HG03520 (cell line): ENCODE measurements around the gene PKLR.
"Not testable (repeated sequence)": the region's sequence is repeated elsewhere in the genome, so short reads cannot be mapped to it uniquely, and the experiment has no call there.

Experiments used
- ATAC-seq: cut with Tn5 transposase; IDR thresholded peaks from one replicate; pipeline ENCODE4 v1.9.1; 2021; ENCODE audit warnings: mild to moderate bottlenecking, moderate library complexity; ENCODE audit not compliant: unreplicated experiment

PKLR gene

GRCh38 chr1:155301342-155301841, at the start of gene PKLR:
Gene PKLR (minus strand): TSS chr1:155301438. CDS start chr1:155301395, 43 bp downstream.
- ATAC-seq = no peak

GRCh38 chr1:155342842-155343241, 41.6 kb upstream of the PKLR start:
- ATAC-seq = no peak

GRCh38 chr1:155339515-155340097, 38.4 kb upstream of the PKLR start:
- no peak for ATAC-seq

- no peak for ATAC-seq
These were observed 33.7 kb upstream of the PKLR start for GRCh38 chr1:155334962-155335361.

- ATAC-seq = no peak
These were observed 28.9 kb upstream of the PKLR start for GRCh38 chr1:155329980-155330598.

- not testable (repeated sequence) for ATAC-seq
These were observed 27.6 kb upstream of the PKLR start for GRCh38 chr1:155328856-155329255.

GRCh38 chr1:155327981-155328380, 26.7 kb upstream of the PKLR start:
- no peak for ATAC-seq

- ATAC-seq = no peak
These were observed 25.4 kb upstream of the PKLR start for GRCh38 chr1:155326631-155327037.

GRCh38 chr1:155326020-155326526, 24.8 kb upstream of the PKLR start:
- ATAC-seq = no peak

GRCh38 chr1:155325603-155325893, 24.3 kb upstream of the PKLR start:
- ATAC-seq = no peak

GRCh38 chr1:155324717-155325602, 23.7 kb upstream of the PKLR start:
- ATAC-seq = no peak

GRCh38 chr1:155324037-155324716, 22.9 kb upstream of the PKLR start:
- peak; percentile 39 for ATAC-seq

- peak; percentile 27 for ATAC-seq
These were observed 22.4 kb upstream of the PKLR start for GRCh38 chr1:155323729-155324036.

- peak; percentile 41 for ATAC-seq
These were observed 21.9 kb upstream of the PKLR start for GRCh38 chr1:155322953-155323728.

GRCh38 chr1:155322571-155322952, 21.3 kb upstream of the PKLR start:
- ATAC-seq = no peak

GRCh38 chr1:155321639-155322503, 20.6 kb upstream of the PKLR start:
- ATAC-seq = no peak

GRCh38 chr1:155320661-155321617, 19.7 kb upstream of the PKLR start, which contains the start of gene RUSC1:
Gene RUSC1 (plus strand): TSS chr1:155320894. CDS start chr1:155321774, 880 bp downstream.
- ATAC-seq = no peak

- ATAC-seq = no peak
These were observed 19.0 kb upstream of the PKLR start for GRCh38 chr1:155320252-155320651.
